SU-DHL-6 (cell line): Measurements from ENCODE around the gene AIFM2.

Source experiments
- H2AFZ ChIP-seq: fragments of 200-600 bp; sonication (generic); 2 replicates; pipeline ENCODE4 v1.6.1; 2014; ENCODE audit warnings: low read depth, mild to moderate bottlenecking, moderate library complexity, mixed read lengths, antibody characterized with exemption, low read length; ENCODE audit not compliant: severe bottlenecking
- H3F3A ChIP-seq: fragments of 200-600 bp; shearing (Covaris generic); 2 replicates; pipeline ENCODE4 v1.6.0; 2016; ENCODE audit warnings: antibody characterized with exemption, mild to moderate bottlenecking; ENCODE audit not compliant: insufficient read depth
- H3K27ac ChIP-seq: fragments of 200-600 bp; sonication (generic); 2 replicates; pipeline ENCODE4 v1.5.1; 2016; ENCODE audit warnings: low read depth, mild to moderate bottlenecking, low read length, moderate library complexity, mixed read lengths
- H3K27me3 ChIP-seq: fragments of 200-600 bp; sonication (generic), shearing (Covaris generic); 2 replicates; pipeline ENCODE4 v1.6.0; 2014; ENCODE audit warnings: mild to moderate bottlenecking, low read length
- H3K36me3 ChIP-seq: fragments of 200-600 bp; sonication (generic); 2 replicates; pipeline ENCODE4 v1.6.1; 2014; ENCODE audit warnings: mild to moderate bottlenecking, low read length, mixed read lengths
- H3K4me2 ChIP-seq: fragments of 300-600, 200-600 bp; shearing (Covaris generic), sonication (generic); 2 replicates; pipeline ENCODE4 v1.6.0; 2014; ENCODE audit warnings: low read length, low read depth, mild to moderate bottlenecking; ENCODE audit not compliant: poor library complexity, severe bottlenecking
- H3K4me3 ChIP-seq: fragments of 200-600 bp; sonication (generic); 2 replicates; pipeline ENCODE4 v1.5.1; 2014; ENCODE audit warnings: antibody characterized with exemption, low read length, mild to moderate bottlenecking, mixed read lengths; ENCODE audit not compliant: insufficient read depth, poor library complexity, severe bottlenecking
- H3K79me2 ChIP-seq: fragments of 200-600 bp; sonication (generic); 2 replicates; pipeline ENCODE4 v1.6.1; 2014; ENCODE audit warnings: mild to moderate bottlenecking, low read length, moderate library complexity; ENCODE audit not compliant: insufficient read depth
- H3K9ac ChIP-seq: fragments of 200-600 bp; sonication (generic); 2 replicates; pipeline ENCODE4 v1.7.0; 2014; ENCODE audit warnings: mild to moderate bottlenecking, low read length
- H3K9me2 ChIP-seq: fragments of 200-600 bp; sonication (generic); replicated peaks from 2 replicates; pipeline ENCODE4 v1.6.1; 2014; ENCODE audit warnings: low read length; ENCODE audit not compliant: insufficient read depth
- H3K9me3 ChIP-seq: fragments of 200-600 bp; sonication (generic); 2 replicates; pipeline ENCODE4 v1.6.1; 2014; ENCODE audit warnings: low read length, mixed read lengths; ENCODE audit not compliant: insufficient read depth
- H4K20me1 ChIP-seq: fragments of 200-600 bp; sonication (generic); 2 replicates; pipeline ENCODE4 v1.6.1; 2014; ENCODE audit warnings: low read depth, mild to moderate bottlenecking, antibody characterized with exemption, low read length, moderate library complexity, mixed read lengths
- CTCF ChIP-seq: fragments of 200-600 bp; sonication (generic); IDR thresholded peaks from one replicate; pipeline ENCODE4 v1.5.1; 2017; ENCODE audit warnings: antibody characterized with exemption, mild to moderate bottlenecking, low read length, moderate library complexity; ENCODE audit not compliant: insufficient read depth, poor library complexity, severe bottlenecking
- EZH2phosphoT487 ChIP-seq: fragments of 200-600 bp; sonication (generic), shearing (Covaris generic); conservative IDR thresholded peaks from 2 replicates; pipeline ENCODE4 v1.6.1; 2018; ENCODE audit warnings: mild to moderate bottlenecking, antibody characterized with exemption, low read length, moderate library complexity, mixed read lengths

Gene AIFM2

GRCh38 chr10:70093335-70093944 is 39.2 kb downstream of the AIFM2 start:
- no peaks in the 10 kb centered on the region for H3K9me2 ChIP-seq
- TF ChIP-seq EZH2phosphoT487 (no peak), CTCF (no peak)
- H3K79me2 ChIP-seq, result no peaks in the 10 kb centered on the region
- H4K20me1 ChIP-seq, result no peaks in the 10 kb centered on the region
- H3K9me3 ChIP-seq, result no peaks in the 10 kb centered on the region
- no peaks in the 10 kb centered on the region for H3K36me3 ChIP-seq
- H3K27me3 ChIP-seq, result no peaks in the 10 kb centered on the region
- H3K9ac ChIP-seq, result no peak overlapping the region
- H3K4me2 ChIP-seq, result no peak overlapping the region
- no peak overlapping the region for H3K27ac ChIP-seq
- no peak overlapping the region for H3K4me3 ChIP-seq
- no peak overlapping the region for H2AFZ ChIP-seq
- H3F3A ChIP-seq, result no peaks in the 10 kb centered on the region

GRCh38 chr10:70092389-70092718 is 40.3 kb downstream of the AIFM2 start:
- Histone ChIP-seq H3K4me2 (no peak overlapping the region), H3K9ac (no peak overlapping the region), H3K27ac (no peak overlapping the region), H3K9me3 (no peaks in the 10 kb centered on the region), H3K4me3 (no peak overlapping the region), H3K36me3 (no peaks in the 10 kb centered on the region), H3K27me3 (no peaks in the 10 kb centered on the region), H3F3A (no peaks in the 10 kb centered on the region), H2AFZ (no peak overlapping the region), H4K20me1 (no peaks in the 10 kb centered on the region), H3K79me2 (no peaks in the 10 kb centered on the region), H3K9me2 (no peaks in the 10 kb centered on the region)
- TF ChIP-seq CTCF (no peak), EZH2phosphoT487 (no peak)

- H3K36me3 ChIP-seq, result no peaks in the 10 kb centered on the region
Measured at GRCh38 chr10:70090951-70091350, 41.7 kb downstream of the AIFM2 start.

More at GRCh38 chr10:70090951-70091350, 41.7 kb downstream of the AIFM2 start:
- H3K27ac ChIP-seq, result no peak overlapping the region
- no peak for TF ChIP-seq CTCF
- no peak for TF ChIP-seq EZH2phosphoT487
- H3K4me2 ChIP-seq, result no peak overlapping the region
- no peaks in the 10 kb centered on the region for H3K9me2 ChIP-seq
- no peak overlapping the region for H3K4me3 ChIP-seq
- no peaks in the 10 kb centered on the region for H3K27me3 ChIP-seq
- H2AFZ ChIP-seq, result no peak overlapping the region
- H3K79me2 ChIP-seq, result no peaks in the 10 kb centered on the region
- H4K20me1 ChIP-seq, result no peaks in the 10 kb centered on the region
- no peaks in the 10 kb centered on the region for H3K9me3 ChIP-seq
- H3K9ac ChIP-seq, result no peak overlapping the region
- no peaks in the 10 kb centered on the region for H3F3A ChIP-seq
